WTC11 (cell line): ENCODE results near the gene ATCAY. TPM values are rescaled to one million over a fixed set of nuclear protein-coding genes. Genes with fewer than 3 reads are reported as not detected.
"Not testable (repeated sequence)": the region's sequence is repeated elsewhere in the genome, so short reads cannot be mapped to it uniquely, and the experiment has no call there.

Experiments used
- ATAC-seq: fragments of 200-7000 bp; cut with Tn5 transposase; 2 replicates; pipeline ENCODE4 v1.10.0; 2021; ENCODE audit warnings: mild to moderate bottlenecking, moderate library complexity
- CTCF ChIA-PET: fragments of 300-600 bp; sonication (Branson Sonifier 250); formaldehyde crosslinking; loops from one replicate; lab custom pipeline; 2021; ENCODE audit warnings: antibody characterized with exemption; lab: Charles Lee
- POLR2A ChIA-PET: fragments of 350-600 bp; sonication (Branson Sonifier 250); formaldehyde crosslinking; loops from one replicate; lab custom pipeline; 2021; ENCODE audit warnings: antibody characterized with exemption; lab: Charles Lee
- DNase-seq: peaks from one replicate; pipeline ENCODE4 v3.0.0; 2021; ENCODE audit warnings: low spot score
- H3K27ac Mint-ChIP-seq: 2 replicates; pipeline ENCODE4 v1.8.0; 2021; ENCODE audit warnings: mixed read lengths
- H3K27me3 Mint-ChIP-seq: 2 replicates; pipeline ENCODE4 v1.8.0; 2021; ENCODE audit warnings: low read depth, mild to moderate bottlenecking, moderate library complexity, mixed read lengths
- H3K36me3 Mint-ChIP-seq: 2 replicates; pipeline ENCODE4 v1.8.0; 2021; ENCODE audit warnings: mixed read lengths
- H3K4me1 Mint-ChIP-seq: 2 replicates; pipeline ENCODE4 v1.8.0; 2022; ENCODE audit warnings: mixed read lengths
- H3K4me3 Mint-ChIP-seq: 2 replicates; pipeline ENCODE4 v1.8.0; 2021; ENCODE audit warnings: mild to moderate bottlenecking, moderate library complexity, mixed read lengths
- H3K9me3 Mint-ChIP-seq: 2 replicates; pipeline ENCODE4 v1.8.0; 2021; ENCODE audit warnings: mixed read lengths
- AFF4 ChIP-seq: sonication (generic); formaldehyde crosslinking; IDR thresholded peaks from 2 replicates; pipeline ENCODE4 v1.8.1; 2023; ENCODE audit warnings: mild to moderate bottlenecking, missing genetic modification reagents, borderline replicate concordance
- ATF1 ChIP-seq: sonication (generic); formaldehyde crosslinking; IDR thresholded peaks from 2 replicates; pipeline ENCODE4 v1.8.1; 2023; ENCODE audit warnings: mild to moderate bottlenecking, moderate library complexity, missing genetic modification reagents
- CBFB ChIP-seq: sonication (generic); formaldehyde crosslinking; IDR thresholded peaks from 2 replicates; pipeline ENCODE4 v1.8.1; 2022; ENCODE audit warnings: mild to moderate bottlenecking, low read depth, missing genetic modification reagents
- CTCF ChIP-seq: fragments of 200-600 bp; IDR thresholded peaks from 2 replicates; pipeline ENCODE4 v1.8.0; 2022; ENCODE audit warnings: antibody characterized with exemption
- E2F4 ChIP-seq: sonication (generic); formaldehyde crosslinking; IDR thresholded peaks from 2 replicates; pipeline ENCODE4 v1.8.1; 2022; ENCODE audit warnings: low read depth, mild to moderate bottlenecking, moderate library complexity, missing genetic modification reagents, borderline replicate concordance
- ELF4 ChIP-seq: sonication (generic); formaldehyde crosslinking; IDR thresholded peaks from 2 replicates; pipeline ENCODE4 v1.8.1; 2022; ENCODE audit warnings: low read depth, mild to moderate bottlenecking, moderate library complexity, missing genetic modification reagents
- EMX1 ChIP-seq: fragments of 250-450 bp; sonication (Bioruptor Pico); IDR thresholded peaks from 2 replicates; pipeline ENCODE4 v1.8.0; 2021; ENCODE audit warnings: mild to moderate bottlenecking
- HMGA2 ChIP-seq: fragments of 250-450 bp; sonication (Bioruptor Pico); IDR thresholded peaks from 2 replicates; pipeline ENCODE4 v1.4.0; 2021; ENCODE audit warnings: mild to moderate bottlenecking, moderate library complexity
- JUN ChIP-seq: sonication (generic); formaldehyde crosslinking; IDR thresholded peaks from 2 replicates; pipeline ENCODE4 v1.8.0; 2023; ENCODE audit warnings: mild to moderate bottlenecking, missing genetic modification reagents
- KAT7 ChIP-seq: sonication (generic); formaldehyde crosslinking; IDR thresholded peaks from 2 replicates; pipeline ENCODE4 v1.8.1; 2023; ENCODE audit warnings: missing genetic modification reagents, mild to moderate bottlenecking, borderline replicate concordance
- MYBL2 ChIP-seq: sonication (generic); formaldehyde crosslinking; IDR thresholded peaks from 2 replicates; pipeline ENCODE4 v1.8.1; 2023; ENCODE audit warnings: mild to moderate bottlenecking, moderate library complexity, missing genetic modification reagents
- NFE2L1 ChIP-seq: sonication (generic); formaldehyde crosslinking; IDR thresholded peaks from 2 replicates; pipeline ENCODE4 v1.8.1; 2023; ENCODE audit warnings: missing genetic modification reagents
- NR2C2 ChIP-seq: sonication (generic); formaldehyde crosslinking; IDR thresholded peaks from 2 replicates; pipeline ENCODE4 v1.8.0; 2022; ENCODE audit warnings: mild to moderate bottlenecking, missing genetic modification reagents
- ZMAT4 ChIP-seq: fragments of 250-450 bp; sonication (Bioruptor Pico); IDR thresholded peaks from 2 replicates; pipeline ENCODE4 v1.9.0; 2021; ENCODE audit warnings: mild to moderate bottlenecking
- ZNF121 ChIP-seq: sonication (generic); formaldehyde crosslinking; IDR thresholded peaks from 2 replicates; pipeline ENCODE4 v1.8.0; 2023; ENCODE audit warnings: missing genetic modification reagents
- ZNF232 ChIP-seq: sonication (generic); formaldehyde crosslinking; IDR thresholded peaks from 2 replicates; pipeline ENCODE4 v1.8.0; 2022; ENCODE audit warnings: mild to moderate bottlenecking, missing genetic modification reagents
- ZNF317 ChIP-seq: sonication (generic); formaldehyde crosslinking; IDR thresholded peaks from 2 replicates; pipeline ENCODE4 v1.8.1; 2023; ENCODE audit warnings: low read depth, mild to moderate bottlenecking, moderate library complexity, missing genetic modification reagents, borderline replicate concordance
- total RNA-seq: library from RNA; stranded (reverse); gene quantifications from 3 replicates; pipeline ENCODE4 v1.2.3, GENCODE V29; 2021

ATCAY gene
- total RNA-seq, 1 experiment from 2014 or later: 23.5 TPM

GRCh38 chr19:3894959-3895358 is 14.5 kb downstream of the ATCAY start:
- H3K4me3 Mint-ChIP-seq, CTCF ChIA-PET, H3K4me1 Mint-ChIP-seq, DNase-seq, H3K27me3 Mint-ChIP-seq, ATAC-seq, H3K27ac Mint-ChIP-seq: not testable (repeated sequence)
- POLR2A ChIA-PET: interaction anchor here (0.6 to 1.0 kb wide), 3 partner anchors 22 to 112 kb away, joined by 3 to 5 read pairs (median 3); partner anchors contain the start of gene DAPK3
- H3K36me3 Mint-ChIP-seq: peaks cover 14% of the 10 kb centered on the region
- peaks cover 13% of the 10 kb centered on the region for H3K9me3 Mint-ChIP-seq

- no peaks in the 10 kb centered on the region for H3K4me1 Mint-ChIP-seq
- H3K27me3 Mint-ChIP-seq: no peaks in the 10 kb centered on the region
- peaks cover 13% of the 10 kb centered on the region for H3K9me3 Mint-ChIP-seq
- H3K4me3 Mint-ChIP-seq: no peak overlapping the region
- TF ChIP-seq EMX1 (CRISPR knock-in tag): no peak
- TF ChIP-seq, all 79 proteins: peak for 0
- Mint-ChIP-seq H3K36me3 (peaks cover 14% of the 10 kb centered on the region), H3K27ac (no peak overlapping the region)
- no peak for DNase-seq
- POLR2A ChIA-PET: interaction anchor here (1.0 kb wide), 1 partner anchor 21 kb away, joined by 3 read pairs; no protein-coding TSS in a partner anchor
- no peak for ATAC-seq
- CTCF ChIA-PET: interaction anchor here (0.9 to 1.6 kb wide), 2 partner anchors 74 to 92 kb away, joined by 4 to 8 read pairs; no protein-coding TSS in a partner anchor
Observed at GRCh38 chr19:3895788-3896187, 15.3 kb downstream of the ATCAY start.

- no peak overlapping the region for H3K4me3 Mint-ChIP-seq
Observed at GRCh38 chr19:3897936-3898335, 17.5 kb downstream of the ATCAY start.

More at GRCh38 chr19:3897936-3898335, 17.5 kb downstream of the ATCAY start:
- peaks cover 14% of the 10 kb centered on the region for H3K36me3 Mint-ChIP-seq
- TF ChIP-seq ELF4 (CRISPR knock-in tag) (no peak), CBFB (CRISPR knock-in tag) (no peak), JUN (CRISPR knock-in tag) (no peak), ZNF232 (no peak), KAT7 (CRISPR knock-in tag) (no peak), ZMAT4 (CRISPR knock-in tag) (no peak), AFF4 (CRISPR knock-in tag) (no peak), MYBL2 (CRISPR knock-in tag) (no peak), ZNF121 (no peak), ZNF317 (CRISPR knock-in tag) (no peak), ATF1 (CRISPR knock-in tag) (no peak), HMGA2 (CRISPR knock-in tag) (no peak), NR2C2 (CRISPR knock-in tag) (no peak), NFE2L1 (CRISPR knock-in tag) (no peak), CTCF (no peak), E2F4 (CRISPR knock-in tag) (no peak)
- CTCF ChIA-PET: interaction anchor here (1.4 kb wide), 1 partner anchor 242 kb away, joined by 3 read pairs; no protein-coding TSS in a partner anchor
- POLR2A ChIA-PET: interaction anchor here (0.5 to 0.6 kb wide), 2 partner anchors 23 to 42 kb away, joined by 3 to 7 read pairs; no protein-coding TSS in a partner anchor
- H3K27ac Mint-ChIP-seq: no peak overlapping the region
- H3K27me3 Mint-ChIP-seq: no peaks in the 10 kb centered on the region
- no peak for DNase-seq
- ATAC-seq: no peak
- peaks cover 13% of the 10 kb centered on the region for H3K9me3 Mint-ChIP-seq
- no peaks in the 10 kb centered on the region for H3K4me1 Mint-ChIP-seq
